H7 (cell line): ENCODE measurements around the gene LRRK1. TPM values are rescaled to one million over a fixed set of nuclear protein-coding genes. Genes with fewer than 3 reads are reported as not detected.
A peak's percentile ranks its signal among the peaks of the same experiment; 100 is the strongest.
"Not testable (repeated sequence)": the region's sequence is repeated elsewhere in the genome, so short reads cannot be mapped to it uniquely, and the experiment has no call there.

ENCODE experiments used
- DNase-seq: peaks from one replicate; pipeline ENCODE4 v3.0.0; 2012
- H3K27me3 ChIP-seq: 2 replicates; pipeline ENCODE4 v1.6.0; 2011; ENCODE audit warnings: mild to moderate bottlenecking, low read length; ENCODE audit not compliant: control insufficient read depth, insufficient read depth
- H3K36me3 ChIP-seq: replicated peaks from 2 replicates; pipeline ENCODE4 v1.5.1; 2011; ENCODE audit warnings: low read length; ENCODE audit not compliant: control insufficient read depth, insufficient read depth
- H3K4me3 ChIP-seq: 2 replicates; pipeline ENCODE4 v1.5.1; 2011; ENCODE audit warnings: low read depth, mild to moderate bottlenecking, control low read depth, low read length, moderate library complexity; ENCODE audit not compliant: insufficient read depth
- total RNA-seq: library from RNA; depleted of rRNA; stranded (reverse); fragments of >200 nt; shearing (Covaris generic); gene quantifications from 2 replicates; pipeline ENCODE4 v1.2.3, GENCODE V29; 2014

LRRK1 gene
- total RNA-seq, 1 experiment from 2014 or later: 3.3 TPM

DNA sequence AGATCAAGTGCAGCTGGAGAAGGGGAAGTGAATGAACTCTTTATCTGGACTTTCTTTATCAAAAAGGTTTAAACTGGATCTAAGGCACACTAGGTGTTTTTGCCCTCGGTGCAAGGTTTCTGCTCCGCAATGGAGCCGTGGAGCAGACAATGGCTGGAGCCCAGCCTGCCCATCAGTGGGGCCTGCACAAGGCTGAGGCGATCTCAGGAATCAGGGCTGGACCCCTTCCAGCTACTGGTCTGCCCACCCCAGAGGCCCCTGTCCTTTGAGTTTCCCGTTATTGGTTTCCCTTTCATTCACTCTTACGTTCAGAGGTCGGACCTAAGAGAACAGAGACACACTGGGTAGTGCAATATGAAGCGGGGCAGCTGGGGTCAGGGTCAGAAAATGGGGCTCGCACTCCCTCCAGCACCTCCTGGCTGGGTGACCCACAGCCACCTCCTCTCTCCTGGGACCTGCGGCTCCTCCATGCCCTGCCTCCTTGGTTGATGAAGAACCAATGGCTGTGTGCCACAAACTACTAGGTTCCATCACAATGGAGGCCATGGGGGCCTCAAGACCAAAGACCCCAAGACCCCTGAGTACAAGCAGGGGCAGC, 168.1 kb downstream of the LRRK1 start:
- Histone ChIP-seq H3K27me3 (no peaks in the 10 kb centered on the region; the same call in 1 of the 2 replicates), H3K36me3 (no peaks in the 10 kb centered on the region), H3K4me3 (no peak overlapping the region)
- DNase-seq: no peak

DNA sequence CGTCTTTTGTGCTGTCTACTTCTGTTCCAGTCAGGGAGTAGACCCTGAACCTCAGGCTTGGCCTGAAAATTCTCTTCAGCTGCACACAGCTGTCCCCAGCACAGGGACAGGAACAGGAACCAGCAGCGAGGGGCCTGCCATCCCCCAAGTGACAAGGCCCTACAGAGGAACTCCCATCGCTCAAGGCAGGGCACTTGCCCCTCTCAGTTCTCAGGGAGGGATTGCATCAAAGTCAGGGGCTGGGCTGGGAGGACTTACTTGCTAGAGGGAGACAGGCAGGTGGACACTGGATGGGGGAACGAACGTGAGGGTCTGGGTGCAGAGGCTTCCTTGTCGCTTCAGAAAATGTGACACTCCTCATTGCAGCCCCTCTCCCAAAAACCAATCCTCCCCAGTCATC, 169.1 kb downstream of the LRRK1 start:
- Histone ChIP-seq H3K4me3 (no peak overlapping the region), H3K27me3 (no peaks in the 10 kb centered on the region; the same call in 1 of the 2 replicates), H3K36me3 (no peaks in the 10 kb centered on the region)
- DNase-seq: no peak

- no peak overlapping the region for H3K4me3 ChIP-seq
- no peaks in the 10 kb centered on the region; the same call in 1 of the 2 replicates for H3K27me3 ChIP-seq
- H3K36me3 ChIP-seq: no peaks in the 10 kb centered on the region
- peak; percentile 96 for DNase-seq
Observed at GRCh38 chr15:101088788-101089578, 169.8 kb downstream of the LRRK1 start.

DNA sequence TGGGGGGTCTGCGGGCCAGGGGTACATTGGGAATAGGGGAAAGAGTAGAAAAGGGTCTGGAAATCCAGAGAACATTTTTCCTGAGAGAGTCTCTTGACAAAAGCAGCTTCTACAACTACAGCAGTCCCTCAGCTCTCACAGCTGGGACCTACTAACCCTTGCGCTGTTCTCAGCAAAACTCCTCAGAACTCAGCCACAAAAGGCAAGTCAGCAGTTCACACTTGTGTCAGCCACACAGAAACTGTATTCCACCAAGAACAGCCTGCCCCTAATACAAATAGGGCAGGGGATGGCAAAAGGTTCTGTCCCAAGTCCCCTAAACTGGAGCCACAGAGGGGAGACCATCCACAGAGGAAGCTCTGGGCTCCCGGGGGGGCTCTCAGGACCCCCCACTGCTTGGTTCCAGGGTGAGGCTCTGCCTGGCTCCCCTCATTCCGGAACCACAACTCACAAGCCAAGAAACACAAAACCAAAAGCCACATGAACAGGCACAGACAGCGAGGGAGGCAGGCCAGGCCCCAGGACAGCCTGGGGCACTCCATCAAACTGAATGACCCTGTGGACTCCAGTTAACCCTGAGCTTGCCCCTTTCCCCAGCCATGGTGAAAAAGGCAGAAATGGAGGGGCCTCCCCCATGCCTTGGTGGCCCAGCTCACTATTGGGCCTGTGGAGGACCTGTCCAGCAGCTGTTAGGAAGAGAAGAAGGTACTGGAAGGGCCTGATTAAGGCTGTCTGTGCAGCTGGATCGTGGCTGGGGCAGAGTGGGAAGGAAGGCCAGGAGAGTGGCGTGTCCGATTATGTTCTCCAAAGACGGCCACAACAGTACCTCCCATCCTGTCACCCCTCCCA, 170.6 kb downstream of the LRRK1 start:
- DNase-seq: no peak
- Histone ChIP-seq H3K36me3 (no peaks in the 10 kb centered on the region), H3K4me3 (no peak overlapping the region), H3K27me3 (no peaks in the 10 kb centered on the region; the same call in 1 of the 2 replicates)

GRCh38 chr15:101090428-101090790, 171.3 kb downstream of the LRRK1 start:
- no peaks in the 10 kb centered on the region for H3K36me3 ChIP-seq
- no peak for DNase-seq
- H3K4me3 ChIP-seq: no peak overlapping the region
- no peaks in the 10 kb centered on the region; the same call in 1 of the 2 replicates for H3K27me3 ChIP-seq

DNA sequence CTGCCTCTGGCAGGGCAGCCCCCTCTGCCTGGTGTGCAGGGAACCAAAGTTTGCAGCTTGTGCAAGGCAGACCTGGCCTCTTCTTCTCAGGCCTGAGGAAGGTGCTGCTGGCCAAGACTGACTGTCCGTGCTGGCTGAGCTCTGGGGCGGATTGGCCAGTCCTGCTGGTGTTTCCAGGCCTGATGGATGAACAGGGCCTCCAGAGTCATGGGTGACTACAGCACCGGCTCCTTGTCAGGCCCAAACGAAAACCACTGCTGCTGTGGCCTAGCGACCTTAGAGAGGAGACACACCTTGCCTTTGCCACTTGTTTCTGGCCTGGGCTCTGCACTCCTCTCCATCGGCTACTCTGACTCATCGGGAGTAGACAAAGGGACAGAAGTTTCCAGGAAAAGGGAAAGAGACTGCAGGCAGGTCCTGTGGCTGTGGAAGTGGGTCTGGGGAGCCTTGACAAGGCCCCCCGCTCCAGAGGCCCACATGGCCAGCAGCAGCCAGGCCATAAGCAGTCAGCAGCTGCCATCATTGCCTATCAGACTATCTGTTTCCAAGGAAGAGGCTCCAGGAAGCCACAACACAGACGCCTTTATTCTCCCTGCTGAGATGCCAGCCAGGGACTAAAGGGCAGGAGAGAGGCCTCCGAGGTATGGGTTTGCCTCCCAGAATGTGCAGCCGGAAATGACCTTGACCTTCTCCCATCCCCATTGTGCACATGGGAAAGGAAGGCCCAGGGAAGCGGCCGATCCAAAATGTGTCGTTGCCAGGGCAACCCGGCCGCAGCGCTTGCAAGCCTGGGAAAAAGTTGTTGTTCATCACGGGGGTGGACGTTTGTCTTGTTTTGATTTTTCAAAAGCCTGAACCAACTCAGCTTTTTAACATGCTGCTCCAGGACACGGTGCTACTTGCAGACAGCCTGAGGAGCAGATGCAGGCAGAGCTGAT, 172.2 kb downstream of the LRRK1 start:
- DNase-seq: no peak
- Histone ChIP-seq H3K27me3 (no peaks in the 10 kb centered on the region; the same call in 1 of the 2 replicates), H3K36me3 (no peaks in the 10 kb centered on the region), H3K4me3 (no peak overlapping the region)

- no peak for DNase-seq
- Histone ChIP-seq H3K36me3 (no peaks in the 10 kb centered on the region), H3K27me3 (no peaks in the 10 kb centered on the region; the same call in 1 of the 2 replicates)
Observed at GRCh38 chr15:101092156-101092866, 173.2 kb downstream of the LRRK1 start.

GRCh38 chr15:101092867-101093202, 173.7 kb downstream of the LRRK1 start:
- Histone ChIP-seq H3K36me3 (no peaks in the 10 kb centered on the region), H3K4me3 (no peak overlapping the region), H3K27me3 (no peaks in the 10 kb centered on the region)
- no peak for DNase-seq

More at GRCh38 chr15:101092156-101092866, 173.2 kb downstream of the LRRK1 start:
- H3K4me3 ChIP-seq: no peak overlapping the region

- Histone ChIP-seq H3K4me3 (no peak overlapping the region), H3K27me3 (no peaks in the 10 kb centered on the region), H3K36me3 (no peaks in the 10 kb centered on the region)
- no peak for DNase-seq
Observed at GRCh38 chr15:101093958-101094357, 174.8 kb downstream of the LRRK1 start.

DNA sequence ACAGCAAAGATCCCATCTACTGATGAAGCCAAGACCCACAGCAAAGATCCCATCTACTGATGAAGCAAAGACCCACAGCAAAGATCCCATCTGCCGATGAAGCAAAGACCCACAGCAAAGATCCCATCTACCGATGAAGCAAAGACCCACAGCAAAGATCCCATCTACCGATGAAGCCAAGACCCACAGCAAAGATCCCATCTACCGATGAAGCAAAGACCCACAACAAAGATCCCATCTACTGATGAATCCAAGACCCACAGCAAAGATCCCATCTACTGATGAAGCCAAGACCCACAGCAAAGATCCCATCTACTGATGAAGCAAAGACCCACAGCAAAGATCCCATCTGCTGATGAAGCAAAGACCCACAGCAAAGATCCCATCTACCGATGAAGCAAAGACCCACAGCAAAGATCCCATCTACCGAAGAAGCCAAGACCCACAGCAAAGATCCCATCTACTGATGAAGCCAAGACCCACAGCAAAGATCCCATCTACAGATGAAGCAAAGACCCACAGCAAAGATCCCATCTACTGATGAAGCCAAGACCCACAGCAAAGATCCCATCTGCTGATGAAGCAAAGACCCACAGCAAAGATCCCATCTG, 176.7 kb downstream of the LRRK1 start:
- not testable (repeated sequence) for DNase-seq, H3K4me3 ChIP-seq, H3K36me3 ChIP-seq, H3K27me3 ChIP-seq

- Histone ChIP-seq H3K36me3 (no peaks in the 10 kb centered on the region), H3K4me3 (no peak overlapping the region), H3K27me3 (no peaks in the 10 kb centered on the region)
- no peak for DNase-seq
Observed at GRCh38 chr15:101097111-101097510, 178.0 kb downstream of the LRRK1 start.

DNA sequence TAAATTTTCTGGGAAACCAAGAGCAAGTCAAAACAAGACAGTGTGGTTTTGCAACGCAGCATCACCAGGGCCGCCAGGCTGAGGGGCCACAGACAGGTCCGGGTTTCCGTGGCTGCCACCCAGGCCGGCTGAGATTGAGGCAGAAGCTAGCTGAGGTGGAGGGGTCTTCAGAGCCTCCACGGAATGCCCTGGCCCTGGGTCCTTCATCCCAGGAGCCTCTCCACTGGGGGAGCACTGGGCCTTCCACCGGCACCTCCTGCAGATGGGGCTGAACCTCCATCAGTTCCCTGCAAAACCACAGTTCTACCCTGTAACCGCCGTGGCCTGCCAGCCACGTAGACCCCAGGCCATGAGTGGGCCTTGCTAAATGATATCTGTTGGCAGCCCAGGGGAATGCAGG, 180.0 kb downstream of the LRRK1 start:
- no peak for DNase-seq
- Histone ChIP-seq H3K36me3 (no peaks in the 10 kb centered on the region), H3K27me3 (no peaks in the 10 kb centered on the region), H3K4me3 (no peak overlapping the region)

DNA sequence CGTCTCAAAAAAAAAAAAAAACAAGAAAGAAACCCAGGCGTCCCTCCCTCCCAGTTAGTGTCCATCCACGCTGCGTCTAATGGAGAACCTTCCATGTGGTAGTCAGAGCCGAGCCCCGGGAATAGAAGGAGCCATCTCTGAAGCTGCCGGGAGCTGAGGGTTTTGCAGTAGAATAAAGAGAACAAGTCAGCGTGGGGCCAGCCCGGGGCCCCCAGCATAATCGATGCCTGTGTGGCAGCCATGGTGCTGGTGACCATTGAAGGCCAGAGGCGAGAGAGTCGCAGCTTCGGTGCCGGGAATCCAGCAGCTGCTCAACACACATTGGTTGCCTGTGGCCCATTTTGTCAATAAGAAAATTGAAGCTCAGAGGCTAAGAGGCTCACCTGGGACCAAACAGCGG, 181.0 kb downstream of the LRRK1 start:
- Histone ChIP-seq H3K4me3 (no peak overlapping the region), H3K36me3 (no peaks in the 10 kb centered on the region), H3K27me3 (no peaks in the 10 kb centered on the region)
- no peak for DNase-seq
